Muscle layer of duodenum (tissue), 2 donors: ENCODE data around the gene NQO1.

Experiments
- H3K27ac ChIP-seq: one replicate; pipeline ENCODE4 v1.7.0; 2013; ENCODE audit warnings: mild to moderate bottlenecking, low read length
- H3K27me3 ChIP-seq: one replicate; pipeline ENCODE4 v1.7.0; 2013; ENCODE audit warnings: low read depth, mild to moderate bottlenecking, control low read depth, low read length
- H3K36me3 ChIP-seq, 2 donors: one replicate each; pipeline ENCODE4 v1.7.0; 2013; ENCODE audit warnings: low read length in 2 of 2, control low read depth in 1 of 2, mild to moderate bottlenecking in 1 of 2; ENCODE audit not compliant: insufficient read depth in 2 of 2, control insufficient read depth in 1 of 2
- H3K4me1 ChIP-seq, 2 donors: one replicate each; pipeline ENCODE4 v1.7.0; 2013; ENCODE audit warnings: low read length in 2 of 2, mild to moderate bottlenecking in 2 of 2, control low read depth in 1 of 2, moderate library complexity in 1 of 2; ENCODE audit not compliant: insufficient read depth in 2 of 2, control insufficient read depth in 1 of 2
- H3K4me3 ChIP-seq, 2 donors: one replicate each; pipeline ENCODE4 v1.7.0; 2013; ENCODE audit warnings: low read length in 2 of 2, low read depth in 1 of 2, mild to moderate bottlenecking in 1 of 2
- H3K9me3 ChIP-seq, 2 donors: one replicate each; pipeline ENCODE4 v1.7.0; 2013; ENCODE audit warnings: low read length in 2 of 2, control low read depth in 1 of 2, mild to moderate bottlenecking in 1 of 2; ENCODE audit not compliant: control insufficient read depth in 1 of 2
- donor health status: healthy.

Gene NQO1

GRCh38 chr16:69717066-69717465, 9.3 kb downstream of the NQO1 start:
- Histone ChIP-seq H3K27ac (no peak overlapping the region), H3K4me1 (peaks cover 0 to 6% of the 10 kb centered on the region in 2 donors), H3K4me3 (no peak overlapping the region), H3K27me3 (no peaks in the 10 kb centered on the region), H3K9me3 (no peaks in the 10 kb centered on the region), H3K36me3 (peaks cover 11 to 18% of the 10 kb centered on the region in 2 donors)

DNA sequence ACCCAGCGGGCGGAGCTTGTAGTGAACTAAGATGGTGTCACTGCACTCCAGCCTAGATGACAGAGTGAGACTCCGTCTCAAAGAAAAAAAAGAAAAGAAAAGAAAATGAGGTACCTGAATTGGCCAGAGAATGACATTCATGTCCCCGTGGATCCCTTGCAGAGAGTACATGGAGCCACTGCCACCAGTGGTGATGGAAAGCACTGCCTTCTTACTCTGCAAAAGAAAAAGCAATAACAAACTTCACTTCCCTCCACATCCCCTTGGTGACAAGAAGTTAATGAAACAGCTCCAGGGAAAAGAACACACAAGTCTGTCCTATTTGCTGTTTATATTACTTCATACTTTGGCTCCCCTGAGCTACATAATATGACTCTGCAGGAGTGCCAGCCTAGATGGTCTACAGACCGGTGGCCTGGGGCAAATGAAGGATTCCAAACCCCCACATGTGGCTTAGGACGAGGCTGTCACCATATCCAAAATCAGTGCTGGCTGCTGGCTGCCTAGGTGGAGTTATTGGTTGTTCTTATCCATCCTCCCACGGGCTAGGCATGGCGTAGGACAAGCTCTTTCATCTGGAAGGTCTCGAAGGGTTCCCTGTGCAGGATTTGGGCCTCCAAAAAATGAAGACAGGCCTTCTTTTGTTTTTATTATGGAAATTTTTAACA, 13.3 kb downstream of the NQO1 start:
- Histone ChIP-seq H3K36me3 (peaks cover 13 to 21% of the 10 kb centered on the region in 2 donors), H3K4me3 (no peak overlapping the region), H3K9me3 (no peaks in the 10 kb centered on the region), H3K27ac (no peak overlapping the region), H3K4me1 (peaks cover 0 to 19% of the 10 kb centered on the region in 2 donors), H3K27me3 (no peaks in the 10 kb centered on the region)

DNA sequence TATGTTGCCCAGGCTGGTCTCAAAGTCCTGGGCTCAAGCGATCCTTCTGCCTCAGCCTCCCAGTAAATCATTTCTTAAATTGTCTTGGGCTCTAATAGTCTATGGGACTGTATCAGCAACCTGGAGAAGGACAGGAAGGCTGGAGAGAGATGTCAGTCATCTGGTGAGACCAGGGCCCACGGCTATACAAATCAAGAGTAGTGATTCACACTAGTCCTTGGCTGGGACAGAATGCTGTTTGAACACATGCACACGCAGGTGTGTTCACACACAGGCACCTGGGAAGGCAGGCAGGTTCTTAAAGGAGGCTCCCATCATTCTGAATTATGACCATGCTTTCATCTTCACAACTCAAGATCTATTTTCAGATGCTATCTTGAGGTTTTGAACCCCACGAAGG, 14.1 kb downstream of the NQO1 start:
- H3K9me3 ChIP-seq = no peaks in the 10 kb centered on the region
- H3K27me3 ChIP-seq = no peaks in the 10 kb centered on the region
- peaks cover 0 to 19% of the 10 kb centered on the region in 2 donors for H3K4me1 ChIP-seq
- H3K36me3 ChIP-seq = peaks cover 8 to 21% of the 10 kb centered on the region in 2 donors
- no peak overlapping the region for H3K4me3 ChIP-seq
- H3K27ac ChIP-seq = no peak overlapping the region

DNA sequence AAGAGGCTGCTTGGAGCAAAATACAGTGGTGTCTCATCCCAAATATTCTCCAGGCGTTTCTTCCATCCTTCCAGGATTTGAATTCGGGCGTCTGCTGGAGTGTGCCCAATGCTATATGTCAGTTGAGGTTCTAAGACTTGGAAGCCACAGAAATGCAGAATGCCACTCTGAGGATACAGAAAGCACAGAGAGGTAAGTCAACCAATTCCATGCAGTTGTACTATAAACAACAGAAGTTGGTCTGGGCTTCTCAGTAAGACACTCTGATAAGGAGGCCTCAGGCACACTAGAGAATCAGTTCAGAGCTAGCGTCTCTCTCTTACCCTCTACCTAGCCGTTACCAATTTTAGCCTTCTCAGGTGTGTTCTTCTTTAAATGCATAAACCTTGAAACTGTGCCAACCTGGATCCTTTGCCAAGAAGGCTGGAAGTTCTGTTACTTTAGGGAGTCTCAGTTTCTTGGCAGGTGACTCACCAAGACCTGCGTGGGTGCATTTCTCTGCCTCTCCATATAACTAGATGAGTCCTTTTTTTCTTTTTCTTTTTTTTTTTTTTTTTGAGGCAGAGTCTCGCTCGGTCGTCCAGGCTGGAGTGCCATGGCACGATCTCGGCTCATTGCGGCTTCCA, 15.1 kb downstream of the NQO1 start:
- Histone ChIP-seq H3K27ac (no peak overlapping the region), H3K9me3 (no peaks in the 10 kb centered on the region), H3K27me3 (no peaks in the 10 kb centered on the region), H3K36me3 (peaks cover 5 to 25% of the 10 kb centered on the region in 2 donors), H3K4me3 (no peak overlapping the region), H3K4me1 (peaks cover 0 to 19% of the 10 kb centered on the region in 2 donors)

DNA sequence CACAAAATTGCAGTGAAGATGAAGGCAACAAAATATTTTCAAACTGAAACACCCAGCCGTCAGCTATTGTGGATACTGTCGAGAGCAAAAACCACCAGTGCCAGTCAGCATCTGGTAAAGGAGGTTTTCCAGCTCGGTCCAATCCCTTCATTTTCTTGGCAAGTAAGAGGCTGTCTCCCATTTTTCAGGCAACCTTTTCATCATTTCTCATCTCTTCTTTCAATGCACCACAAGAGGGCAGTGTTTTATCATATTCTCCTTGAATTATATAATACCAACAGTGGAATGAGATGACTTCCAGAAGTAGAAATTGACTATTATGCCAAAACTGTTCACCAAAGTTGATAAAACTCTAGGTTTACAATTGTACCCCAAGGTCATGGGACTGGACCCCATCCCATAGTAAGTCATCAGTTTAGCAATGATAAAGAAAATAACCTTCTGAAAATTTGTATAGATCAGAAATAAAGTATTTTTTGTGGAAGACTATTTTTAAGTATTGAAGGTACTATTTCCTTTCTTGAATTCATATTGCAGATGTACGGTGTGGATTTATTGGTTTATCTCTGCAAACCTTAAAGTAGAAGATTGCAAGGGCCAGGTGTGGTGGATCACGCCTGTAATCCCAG, 16.8 kb downstream of the NQO1 start:
- H3K36me3 ChIP-seq = peaks cover 5 to 19% of the 10 kb centered on the region in 2 donors
- H3K4me1 ChIP-seq = peaks cover 0 to 19% of the 10 kb centered on the region in 2 donors
- no peaks in the 10 kb centered on the region for H3K9me3 ChIP-seq
- no peak overlapping the region for H3K27ac ChIP-seq
- H3K27me3 ChIP-seq = no peaks in the 10 kb centered on the region
- no peak overlapping the region for H3K4me3 ChIP-seq

- Histone ChIP-seq H3K27me3 (no peaks in the 10 kb centered on the region), H3K27ac (no peak overlapping the region), H3K9me3 (no peaks in the 10 kb centered on the region), H3K4me1 (peaks cover 0 to 17% of the 10 kb centered on the region in 2 donors), H3K4me3 (no peak overlapping the region), H3K36me3 (peaks cover 5 to 19% of the 10 kb centered on the region in 2 donors)
Observed at GRCh38 chr16:69707920-69708683, 18.3 kb downstream of the NQO1 start.

DNA sequence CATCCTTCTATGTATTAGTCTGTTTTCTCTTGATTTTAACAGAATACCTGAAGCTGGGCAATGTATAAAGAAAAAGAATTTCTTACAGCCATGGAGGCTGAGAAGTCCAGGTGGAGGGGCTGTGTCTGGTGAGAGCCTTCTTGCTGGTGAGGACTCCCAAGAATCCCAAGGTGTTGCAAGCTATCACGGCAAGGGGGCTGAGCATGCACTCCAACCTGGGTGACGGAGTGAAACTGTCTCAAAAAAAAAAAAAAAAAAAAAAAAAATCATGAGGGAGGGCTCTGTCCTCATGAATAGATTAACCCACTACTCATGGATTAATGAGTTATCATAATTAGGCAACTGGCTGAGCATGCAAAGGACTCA, 19.4 kb downstream of the NQO1 start:
- Histone ChIP-seq H3K27ac (no peak overlapping the region), H3K4me3 (no peak overlapping the region), H3K27me3 (no peaks in the 10 kb centered on the region), H3K9me3 (no peaks in the 10 kb centered on the region), H3K36me3 (peaks cover 5 to 19% of the 10 kb centered on the region in 2 donors), H3K4me1 (peaks cover 0 to 13% of the 10 kb centered on the region in 2 donors)

DNA sequence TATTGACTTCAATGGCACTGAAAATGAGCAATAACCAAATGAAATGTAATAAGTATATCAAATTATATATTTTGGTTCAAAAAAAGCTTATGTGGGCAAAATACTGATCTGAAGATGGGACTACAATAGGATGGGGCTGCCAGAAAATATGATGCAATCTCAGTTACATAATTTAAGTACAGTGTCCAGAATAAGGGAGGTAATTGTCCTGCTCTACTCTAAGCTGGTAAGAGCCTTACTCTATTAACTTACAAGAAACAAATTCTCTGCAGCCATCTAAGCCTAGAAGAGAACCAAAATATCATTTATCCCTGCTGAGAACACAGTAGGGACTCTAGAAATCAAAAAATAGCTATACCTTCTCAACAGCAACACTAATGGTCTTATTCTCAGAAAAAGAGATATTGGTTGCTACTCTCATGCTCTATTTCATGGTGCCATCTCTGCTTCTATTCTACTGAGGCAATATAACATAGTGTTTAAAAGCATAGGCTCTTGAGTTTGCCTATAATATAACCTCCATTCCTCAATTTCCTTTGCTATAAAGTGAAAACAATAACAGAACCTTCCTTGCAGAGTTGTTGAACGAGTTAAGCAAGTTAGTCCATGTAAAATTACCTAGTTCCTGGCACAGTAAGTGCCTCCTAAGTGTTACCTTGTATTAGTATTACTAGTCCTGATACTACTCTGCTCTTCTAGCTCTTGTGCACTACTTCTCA, 19.9 kb downstream of the NQO1 start:
- Histone ChIP-seq H3K4me3 (no peak overlapping the region), H3K9me3 (no peaks in the 10 kb centered on the region), H3K4me1 (peaks cover 0 to 13% of the 10 kb centered on the region in 2 donors), H3K27me3 (no peaks in the 10 kb centered on the region), H3K27ac (no peak overlapping the region), H3K36me3 (peaks cover 7 to 19% of the 10 kb centered on the region in 2 donors)

- Histone ChIP-seq H3K9me3 (no peaks in the 10 kb centered on the region), H3K27me3 (no peaks in the 10 kb centered on the region), H3K27ac (no peak overlapping the region), H3K4me3 (no peak overlapping the region), H3K36me3 (peaks cover 3 to 18% of the 10 kb centered on the region in 2 donors), H3K4me1 (no peaks in the 10 kb centered on the region)
Observed at GRCh38 chr16:69703638-69704037, 22.7 kb downstream of the NQO1 start.

DNA sequence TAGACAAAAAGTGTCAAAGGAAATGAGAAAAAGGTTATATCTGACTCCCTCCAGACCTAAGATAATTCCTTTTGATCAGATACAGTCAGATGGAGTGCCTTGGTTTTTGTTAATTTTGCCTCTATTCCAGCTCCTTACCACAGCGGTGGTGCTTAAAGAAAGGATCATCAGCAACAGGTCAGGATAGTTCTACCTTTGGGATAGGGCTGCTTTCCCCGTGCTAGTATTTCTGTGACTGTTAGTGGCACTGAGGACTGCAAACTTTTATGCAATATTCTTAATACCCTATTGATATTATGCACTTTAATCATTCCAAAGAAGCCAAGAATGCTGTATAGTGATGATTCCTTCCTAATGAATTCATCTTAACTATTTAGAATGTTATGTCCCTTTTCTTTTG, 24.5 kb downstream of the NQO1 start:
- H3K36me3 ChIP-seq = peaks cover under 1 to 3% of the 10 kb centered on the region in 2 donors
- H3K4me1 ChIP-seq = no peaks in the 10 kb centered on the region
- no peak overlapping the region for H3K27ac ChIP-seq
- no peak overlapping the region for H3K4me3 ChIP-seq
- H3K9me3 ChIP-seq = no peaks in the 10 kb centered on the region
- H3K27me3 ChIP-seq = no peaks in the 10 kb centered on the region
